ENCODE results near the gene KIF16B. TPM values are rescaled to one million over a fixed set of nuclear protein-coding genes. Genes with fewer than 3 reads are reported as not detected.

The KIF16B gene
- total and polyA plus RNA-seq, 2 of the 8 experiments (the other 6 are each of a cell fraction or from before 2014, with no cell fraction given) = 3.0 to 9.2 TPM

DNA sequence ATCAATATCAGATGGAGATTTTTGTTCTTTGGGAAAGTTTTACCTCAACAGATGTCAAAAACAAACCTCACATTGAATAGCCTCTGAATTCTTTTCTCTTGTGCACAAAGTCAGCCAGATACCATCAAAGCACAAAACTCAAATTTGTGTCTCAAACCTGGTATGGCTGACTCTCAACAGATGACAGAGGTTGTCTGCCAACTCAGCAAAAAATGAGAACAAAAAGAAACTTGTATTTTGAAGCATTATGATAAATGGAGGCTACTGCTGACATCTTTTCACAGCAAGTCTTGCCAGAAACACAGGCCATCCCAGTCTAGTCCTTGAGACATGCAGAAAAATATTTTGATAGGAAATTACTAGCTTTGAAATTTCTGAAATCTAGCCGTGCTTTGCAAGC lies 79.8 kb downstream of the KIF16B start:
- FAIRE-seq = no peak
- H2AK5ac ChIP-seq (ENCODE audit: low read depth, low read length) = no peak overlapping the region
- no peak overlapping the region for H2BK15ac ChIP-seq (ENCODE audit: low read length)
- no peak overlapping the region for H3K4me3 ChIP-seq (ENCODE audit: extremely low read depth in 1 of 4, insufficient read depth in 2 of 4, low read depth in 3 of 4, low read length in 4 of 4)
- H4K5ac ChIP-seq (ENCODE audit: insufficient read length, low read depth, low read length) = no peak overlapping the region
- no peaks in the 10 kb centered on the region for H3K79me1 ChIP-seq (ENCODE audit: low read depth, low read length)
- H4K20me1 ChIP-seq (replicated peaks in 1 of 2; ENCODE audit: control insufficient read depth in 1 of 2, insufficient read depth in 2 of 2, low read length in 2 of 2) = no peaks in the 10 kb centered on the region
- H3K27ac ChIP-seq (ENCODE audit: low read depth, low read length) = no peak overlapping the region
- H3K79me2 ChIP-seq (ENCODE audit: control insufficient read depth in 1 of 2, insufficient read depth in 2 of 2, low read length in 2 of 2) = no peaks in the 10 kb centered on the region
- no peaks in the 10 kb centered on the region for H3K36me3 ChIP-seq (ENCODE audit: control insufficient read depth in 2 of 4, insufficient read depth in 4 of 4, low read length in 3 of 4)
- POLR2A ChIA-PET (ENCODE audit: partially characterized antibody) = no interaction called here
- H4K8ac ChIP-seq (ENCODE audit: extremely low read depth, insufficient read depth, low read length) = no peak overlapping the region
- no peak overlapping the region for H2BK5ac ChIP-seq (ENCODE audit: low read depth, low read length)
- no peak overlapping the region for H2AFZ ChIP-seq (ENCODE audit: low read length)
- H2BK12ac ChIP-seq (ENCODE audit: low read depth, low read length) = no peak overlapping the region
- TF ChIP-seq MAFK (IDR thresholded peaks at IDR 0.05; ENCODE audit: low read depth, low read length) = 0 out of 2 replicates have a peak, but pooled peaks have one; percentile 43
- no peak for TF ChIP-seq PHF8 (conservative IDR thresholded peaks at IDR 0.05; ENCODE audit: low read depth, low read length)
- H3K9ac ChIP-seq (replicated peaks in 1 of 4; ENCODE audit: extremely low read depth in 1 of 4, low read depth in 3 of 4, low read length in 3 of 4) = no peak overlapping the region
- H2BK20ac ChIP-seq (ENCODE audit: low read length) = no peak overlapping the region
- H3K9me3 ChIP-seq (ENCODE audit: insufficient read depth in 2 of 2, low read depth in 1 of 2, low read length in 1 of 2) = no peaks in the 10 kb centered on the region
- no peak overlapping the region for H2BK120ac ChIP-seq (replicated peaks; ENCODE audit: low read depth, low read length)
- no peak overlapping the region for H3K23ac ChIP-seq (ENCODE audit: insufficient read length)
- WGBS, 2 experiments (ENCODE audit: extremely low coverage in 1 of 2, insufficient coverage in 1 of 2, insufficient read length in 1 of 2, insufficient replicate concordance in 2 of 2, low coverage in 1 of 2, low lambda C conversion rate in 2 of 2, missing lambda C conversion rate in 1 of 2) = 94% methylated on average over 1 of the region's 1 CpG; no CpG with 5 or more reads in 1 of the 2 experiments
- CTCF ChIA-PET (ENCODE audit: partially characterized antibody) = no interaction called here
- DNase-seq (ENCODE audit: low read depth in 1 of 2, low spot score in 2 of 2) = no peak
- H3K56ac ChIP-seq (replicated peaks; ENCODE audit: insufficient read length, low read depth, low read length) = no peak overlapping the region
- H3K23me2 ChIP-seq (ENCODE audit: low read depth, low read length) = no peaks in the 10 kb centered on the region
- no peak overlapping the region for H3K4ac ChIP-seq (replicated peaks; ENCODE audit: insufficient read length, low read depth, low read length)
- no peak overlapping the region for H3K18ac ChIP-seq (ENCODE audit: extremely low read depth, low read length)
- H3K27me3 ChIP-seq (replicated peaks in 1 of 4; ENCODE audit: control insufficient read depth in 3 of 4, extremely low read depth in 1 of 4, insufficient read depth in 3 of 4, low read length in 3 of 4) = no peaks in the 10 kb centered on the region
- no peaks in the 10 kb centered on the region for H3K4me1 ChIP-seq (replicated peaks in 1 of 4; ENCODE audit: control insufficient read depth in 3 of 4, insufficient read depth in 4 of 4, low read length in 3 of 4)
- no peak overlapping the region for H3K4me2 ChIP-seq (ENCODE audit: insufficient read depth in 1 of 2, low read depth in 2 of 2, low read length in 2 of 2)
- no peak overlapping the region for H3K14ac ChIP-seq (ENCODE audit: insufficient read length)
- no peak overlapping the region for H4K91ac ChIP-seq (replicated peaks; ENCODE audit: insufficient read length, low read length)

Data from H1 (cell line).